GM10248 (cell line): ENCODE results near the gene CDKAL1.

Source experiments
- CTCF ChIA-PET: fragments of 300-600 bp; sonication (Branson Sonifier 250); formaldehyde crosslinking; extraction: SDS; loops from one replicate; lab custom pipeline; 2021; ENCODE audit warnings: antibody characterized with exemption; lab: Yijun Ruan, JAX
- POLR2A ChIA-PET: fragments of 350-650 bp; sonication (Branson Sonifier 250); formaldehyde crosslinking; extraction: SDS; loops from one replicate; lab custom pipeline; 2020; ENCODE audit warnings: antibody characterized with exemption; lab: Yijun Ruan, JAX
- DNase-seq: peaks from one replicate; pipeline ENCODE4 v3.0.0; 2012; ENCODE audit errors: extremely low spot score
- CTCF ChIP-seq: IDR thresholded peaks from 2 replicates; pipeline ENCODE4 v1.5.1; 2012; ENCODE audit warnings: mild to moderate bottlenecking, low read depth; ENCODE audit errors: extremely low read depth, missing control alignments, control extremely low read depth

Gene CDKAL1

GRCh38 chr6:21037453-21037852, 503.2 kb downstream of the CDKAL1 start:
- TF ChIP-seq CTCF, result no peak
- CTCF ChIA-PET, result interaction anchor here (1.0 to 1.7 kb wide), 3 partner anchors 9 to 14 kb away, joined by 4 to 6 read pairs (median 6); no protein-coding TSS in a partner anchor
- POLR2A ChIA-PET, result no interaction called here
- DNase-seq, result no peak

GRCh38 chr6:21039926-21040325, 505.7 kb downstream of the CDKAL1 start:
- CTCF ChIA-PET, result interaction anchor here (0.6 to 1.2 kb wide), 2 partner anchors 24 to 474 kb away, joined by 3 read pairs; no protein-coding TSS in a partner anchor
- POLR2A ChIA-PET, result interaction anchor here (0.5 kb wide), 1 partner anchor 541 kb away, joined by 7 read pairs; no protein-coding TSS in a partner anchor
- no peak for TF ChIP-seq CTCF
- DNase-seq, result no peak

GRCh38 chr6:21045135-21045700, 511.0 kb downstream of the CDKAL1 start:
- ChIA-PET POLR2A (no interaction called here), CTCF (no interaction called here)
- DNase-seq, result no peak
- TF ChIP-seq CTCF, result no peak

- no peak for DNase-seq
- TF ChIP-seq CTCF, result no peak
- ChIA-PET CTCF (interaction anchor here (1.5 to 1.7 kb wide), 2 partner anchors 8 to 16 kb away, joined by 4 to 6 read pairs; no protein-coding TSS in a partner anchor), POLR2A (no interaction called here)
These were observed 512.0 kb downstream of the CDKAL1 start for GRCh38 chr6:21046276-21046675.

- TF ChIP-seq CTCF, result no peak
- CTCF ChIA-PET, result no interaction called here
- POLR2A ChIA-PET, result no interaction called here
- no peak for DNase-seq
These were observed 513.8 kb downstream of the CDKAL1 start for GRCh38 chr6:21048047-21048446.

- no peak for DNase-seq
- ChIA-PET CTCF (no interaction called here), POLR2A (no interaction called here)
- TF ChIP-seq CTCF, result no peak
These were observed 514.9 kb downstream of the CDKAL1 start for GRCh38 chr6:21049148-21049547.

GRCh38 chr6:21049572-21049971, 515.3 kb downstream of the CDKAL1 start:
- no peak for DNase-seq
- POLR2A ChIA-PET, result no interaction called here
- TF ChIP-seq CTCF, result no peak
- CTCF ChIA-PET, result no interaction called here
